Fibroblast of the aortic adventitia (primary cell): ENCODE data around the gene SMOC1. TPM values are rescaled to one million over a fixed set of nuclear protein-coding genes. Genes with fewer than 3 reads are reported as not detected.

ENCODE experiments used
- DNase-seq: peaks from one replicate; pipeline ENCODE4 v3.0.0-alpha.2; 2010; ENCODE audit warnings: low read depth
- H3K4me3 ChIP-seq: 2 replicates; pipeline ENCODE4 v1.5.1; 2011; ENCODE audit warnings: low read depth, mild to moderate bottlenecking, control low read depth, low read length, moderate library complexity
- CTCF ChIP-seq: IDR thresholded peaks from 2 replicates; pipeline ENCODE4 v1.5.1; 2011; ENCODE audit warnings: mild to moderate bottlenecking, low read length, control low read depth, inconsistent platforms; ENCODE audit not compliant: insufficient read depth
- total RNA-seq: library from RNA; depleted of rRNA; stranded (reverse); fragments of >200 nt; gene quantifications from 2 replicates; pipeline ENCODE4 v1.2.3, GENCODE V29; 2012; ENCODE audit warnings: low replicate concordance

SMOC1 gene
- total RNA-seq, 1 donor, result 1.1 TPM

GRCh38 chr14:69956970-69957369 lies 77.8 kb downstream of the SMOC1 start:
- no peak overlapping the region for H3K4me3 ChIP-seq
- DNase-seq, result no peak
- no peak for TF ChIP-seq CTCF

- DNase-seq, result no peak
- no peak for TF ChIP-seq CTCF
- H3K4me3 ChIP-seq, result no peak overlapping the region
Measured at GRCh38 chr14:69957986-69958385, 78.8 kb downstream of the SMOC1 start.

- no peak overlapping the region for H3K4me3 ChIP-seq
- no peak for DNase-seq
- no peak for TF ChIP-seq CTCF
Measured at GRCh38 chr14:69959136-69959535, 79.9 kb downstream of the SMOC1 start.

GRCh38 chr14:69960296-69960695 lies 81.1 kb downstream of the SMOC1 start:
- DNase-seq, result no peak
- TF ChIP-seq CTCF, result no peak
- no peak overlapping the region for H3K4me3 ChIP-seq

GRCh38 chr14:69963966-69964365 lies 84.8 kb downstream of the SMOC1 start:
- no peak for DNase-seq
- no peak for TF ChIP-seq CTCF
- H3K4me3 ChIP-seq, result no peak overlapping the region

- no peak for TF ChIP-seq CTCF
- H3K4me3 ChIP-seq, result no peak overlapping the region
- no peak for DNase-seq
Measured at GRCh38 chr14:69964841-69965240, 85.6 kb downstream of the SMOC1 start.

- no peak for DNase-seq
- TF ChIP-seq CTCF, result no peak
- no peak overlapping the region for H3K4me3 ChIP-seq
Measured at GRCh38 chr14:69968132-69968531, 88.9 kb downstream of the SMOC1 start.
